ENCODE measurements around the gene SLAIN1.
"Not testable (repeated sequence)": the region's sequence is repeated elsewhere in the genome, so short reads cannot be mapped to it uniquely, and the experiment has no call there.

The SLAIN1 gene

GRCh38 chr13:77697217-77698103, at the start of gene SLAIN1:
SLAIN1 (plus strand) TSS chr13:77697687; CDS start chr13:77697914, 227 bp downstream.
- DNase-seq, result peak; percentile 88

- DNase-seq, result no peak
Measured at GRCh38 chr13:77650409-77650808, 47.1 kb upstream of the SLAIN1 start.

GRCh38 chr13:77653301-77653700, 44.2 kb upstream of the SLAIN1 start:
- no peak for DNase-seq

- not testable (repeated sequence) for DNase-seq
Measured at GRCh38 chr13:77660016-77660415, 37.5 kb upstream of the SLAIN1 start.

- no peak for DNase-seq
Measured at GRCh38 chr13:77660841-77661250, 36.6 kb upstream of the SLAIN1 start.

- not testable (repeated sequence) for DNase-seq
Measured at GRCh38 chr13:77662301-77662700, 35.2 kb upstream of the SLAIN1 start.

GRCh38 chr13:77662831-77663230, 34.7 kb upstream of the SLAIN1 start:
- DNase-seq, result not testable (repeated sequence)

GRCh38 chr13:77674852-77675251, 22.6 kb upstream of the SLAIN1 start:
- DNase-seq, result no peak

- DNase-seq, result no peak
Measured at GRCh38 chr13:77678691-77679235, 18.7 kb upstream of the SLAIN1 start.

- DNase-seq, result no peak
Measured at GRCh38 chr13:77687799-77688198, 9.7 kb upstream of the SLAIN1 start.

GRCh38 chr13:77691871-77692270, 5.6 kb upstream of the SLAIN1 start:
- no peak for DNase-seq

- DNase-seq, result no peak
Measured at GRCh38 chr13:77692746-77693448, 4.6 kb upstream of the SLAIN1 start.

- DNase-seq, result no peak
Measured at GRCh38 chr13:77693449-77693940, 4.0 kb upstream of the SLAIN1 start.

- DNase-seq, result no peak
Measured at GRCh38 chr13:77696006-77696878, 1.2 kb upstream of the SLAIN1 start.

- no peak for DNase-seq
Measured at GRCh38 chr13:77696879-77697216, 639 bp upstream of the SLAIN1 start.

- DNase-seq, result peak; percentile 65
Measured at GRCh38 chr13:77698201-77699058, 943 bp downstream of the SLAIN1 start.

GRCh38 chr13:77699059-77699680, 1.7 kb downstream of the SLAIN1 start:
- no peak for DNase-seq

- DNase-seq, result no peak
Measured at GRCh38 chr13:77701305-77701704, 3.8 kb downstream of the SLAIN1 start.

GRCh38 chr13:77702366-77702765, 4.9 kb downstream of the SLAIN1 start:
- no peak for DNase-seq

GRCh38 chr13:77703408-77703807, 5.9 kb downstream of the SLAIN1 start:
- DNase-seq, result no peak

- DNase-seq, result no peak
Measured at GRCh38 chr13:77714119-77714755, 16.8 kb downstream of the SLAIN1 start.
